ENCODE data around the gene ZNF487. TPM values are rescaled to one million over a fixed set of nuclear protein-coding genes. Genes with fewer than 3 reads are reported as not detected.
"Not testable (repeated sequence)": the region's sequence is repeated elsewhere in the genome, so short reads cannot be mapped to it uniquely, and the experiment has no call there.

ZNF487 gene
- total RNA-seq (2014; rRNA removed; shearing (Covaris generic)): 2.7 and 4.9 TPM in 2 replicates

- Histone ChIP-seq H3K27me3 (ENCODE audit: control insufficient read depth, insufficient read depth, low read length) (no peaks in the 10 kb centered on the region), H3K4me3 (ENCODE audit: insufficient read depth, low read depth, low read length) (peak within 1 kb of the TSS; percentile 83), H3K36me3 (replicated peaks; ENCODE audit: control insufficient read depth, insufficient read depth, low read length) (no peaks in the 10 kb centered on the region)
- DNase-seq: peak; percentile 98
Observed at GRCh38 chr10:43436291-43437140, at the start of gene ZNF487. TSS of gene ZNF487 (plus strand) at chr10:43437111. CDS start at chr10:43475814, 38,703 bp downstream.

- DNase-seq: no peak
- H3K4me3 ChIP-seq (ENCODE audit: insufficient read depth, low read depth, low read length): no peak overlapping the region
Observed at GRCh38 chr10:43387678-43388032, 49.3 kb upstream of the ZNF487 start.

GRCh38 chr10:43389867-43390266 lies 47.0 kb upstream of the ZNF487 start:
- no peaks in the 10 kb centered on the region for H3K27me3 ChIP-seq (ENCODE audit: control insufficient read depth, insufficient read depth, low read length)
- no peak for DNase-seq
- H3K36me3 ChIP-seq (replicated peaks; ENCODE audit: control insufficient read depth, insufficient read depth, low read length): peaks cover 69% of the 10 kb centered on the region
- H3K4me3 ChIP-seq (ENCODE audit: insufficient read depth, low read depth, low read length): no peak overlapping the region

More at GRCh38 chr10:43387678-43388032, 49.3 kb upstream of the ZNF487 start:
- Histone ChIP-seq H3K36me3 (replicated peaks; ENCODE audit: control insufficient read depth, insufficient read depth, low read length) (peaks cover 53% of the 10 kb centered on the region), H3K27me3 (ENCODE audit: control insufficient read depth, insufficient read depth, low read length) (no peaks in the 10 kb centered on the region)

- no peak for DNase-seq
- Histone ChIP-seq H3K27me3 (ENCODE audit: control insufficient read depth, insufficient read depth, low read length) (no peaks in the 10 kb centered on the region), H3K4me3 (ENCODE audit: insufficient read depth, low read depth, low read length) (no peak overlapping the region), H3K36me3 (replicated peaks; ENCODE audit: control insufficient read depth, insufficient read depth, low read length) (peaks cover 69% of the 10 kb centered on the region)
Observed at GRCh38 chr10:43390333-43390732, 46.6 kb upstream of the ZNF487 start.

- Histone ChIP-seq H3K36me3 (replicated peaks; ENCODE audit: control insufficient read depth, insufficient read depth, low read length) (peaks cover 69% of the 10 kb centered on the region), H3K4me3 (ENCODE audit: insufficient read depth, low read depth, low read length) (no peak overlapping the region), H3K27me3 (ENCODE audit: control insufficient read depth, insufficient read depth, low read length) (no peaks in the 10 kb centered on the region)
- DNase-seq: peak; percentile 46
Observed at GRCh38 chr10:43390759-43391158, 46.2 kb upstream of the ZNF487 start.

- H3K4me3 ChIP-seq (ENCODE audit: insufficient read depth, low read depth, low read length): no peak overlapping the region
- no peak for DNase-seq
- H3K36me3 ChIP-seq (replicated peaks; ENCODE audit: control insufficient read depth, insufficient read depth, low read length): peaks cover 67% of the 10 kb centered on the region
- H3K27me3 ChIP-seq (ENCODE audit: control insufficient read depth, insufficient read depth, low read length): no peaks in the 10 kb centered on the region
Observed at GRCh38 chr10:43391496-43391895, 45.4 kb upstream of the ZNF487 start.

GRCh38 chr10:43392748-43393147 lies 44.2 kb upstream of the ZNF487 start:
- Histone ChIP-seq H3K4me3 (ENCODE audit: insufficient read depth, low read depth, low read length) (no peak overlapping the region), H3K36me3 (replicated peaks; ENCODE audit: control insufficient read depth, insufficient read depth, low read length) (peaks cover 55% of the 10 kb centered on the region), H3K27me3 (ENCODE audit: control insufficient read depth, insufficient read depth, low read length) (no peaks in the 10 kb centered on the region)
- no peak for DNase-seq

- not testable (repeated sequence) for H3K4me3 ChIP-seq (ENCODE audit: insufficient read depth, low read depth, low read length); H3K27me3 ChIP-seq (ENCODE audit: control insufficient read depth, insufficient read depth, low read length); DNase-seq
- H3K36me3 ChIP-seq (replicated peaks; ENCODE audit: control insufficient read depth, insufficient read depth, low read length): peaks cover 51% of the 10 kb centered on the region
Observed at GRCh38 chr10:43393186-43393585, 43.7 kb upstream of the ZNF487 start.

GRCh38 chr10:43393606-43394360 lies 43.1 kb upstream of the ZNF487 start:
- DNase-seq: no peak
- peaks cover 46% of the 10 kb centered on the region for H3K36me3 ChIP-seq (replicated peaks; ENCODE audit: control insufficient read depth, insufficient read depth, low read length)
- no peak overlapping the region for H3K4me3 ChIP-seq (ENCODE audit: insufficient read depth, low read depth, low read length)
- no peaks in the 10 kb centered on the region for H3K27me3 ChIP-seq (ENCODE audit: control insufficient read depth, insufficient read depth, low read length)

- Histone ChIP-seq H3K27me3 (ENCODE audit: control insufficient read depth, insufficient read depth, low read length) (no peaks in the 10 kb centered on the region), H3K36me3 (replicated peaks; ENCODE audit: control insufficient read depth, insufficient read depth, low read length) (peaks cover 36% of the 10 kb centered on the region), H3K4me3 (ENCODE audit: insufficient read depth, low read depth, low read length) (peak overlapping the region; percentile 90; the same call in 1 of the 2 replicates)
- DNase-seq: no peak
Observed at GRCh38 chr10:43394868-43395267, 42.0 kb upstream of the ZNF487 start.

GRCh38 chr10:43395571-43396060 lies 41.3 kb upstream of the ZNF487 start:
- H3K4me3 ChIP-seq (ENCODE audit: insufficient read depth, low read depth, low read length): peak overlapping the region; percentile 90
- DNase-seq: no peak
- H3K27me3 ChIP-seq (ENCODE audit: control insufficient read depth, insufficient read depth, low read length): no peaks in the 10 kb centered on the region
- H3K36me3 ChIP-seq (replicated peaks; ENCODE audit: control insufficient read depth, insufficient read depth, low read length): peaks cover 30% of the 10 kb centered on the region

- Histone ChIP-seq H3K4me3 (ENCODE audit: insufficient read depth, low read depth, low read length) (peak overlapping the region; percentile 90), H3K36me3 (replicated peaks; ENCODE audit: control insufficient read depth, insufficient read depth, low read length) (peaks cover 26% of the 10 kb centered on the region), H3K27me3 (ENCODE audit: control insufficient read depth, insufficient read depth, low read length) (no peaks in the 10 kb centered on the region)
- DNase-seq: peak; percentile 96
Observed at GRCh38 chr10:43396061-43396927, 40.6 kb upstream of the ZNF487 start.

- Histone ChIP-seq H3K36me3 (replicated peaks; ENCODE audit: control insufficient read depth, insufficient read depth, low read length) (peaks cover 20% of the 10 kb centered on the region), H3K4me3 (ENCODE audit: insufficient read depth, low read depth, low read length) (peak overlapping the region; percentile 90), H3K27me3 (ENCODE audit: control insufficient read depth, insufficient read depth, low read length) (no peaks in the 10 kb centered on the region)
- DNase-seq: peak; percentile 95
Observed at GRCh38 chr10:43396928-43397624, 39.8 kb upstream of the ZNF487 start.

- H3K36me3 ChIP-seq (replicated peaks; ENCODE audit: control insufficient read depth, insufficient read depth, low read length): peaks cover 7% of the 10 kb centered on the region
- DNase-seq: no peak
- no peak overlapping the region for H3K4me3 ChIP-seq (ENCODE audit: insufficient read depth, low read depth, low read length)
- no peaks in the 10 kb centered on the region for H3K27me3 ChIP-seq (ENCODE audit: control insufficient read depth, insufficient read depth, low read length)
Observed at GRCh38 chr10:43398939-43399319, 38.0 kb upstream of the ZNF487 start.

All from H7 (cell line).